Right ventricle myocardium superior (tissue), 1 donor: Measurements from ENCODE around the gene CANT1. TPM values are rescaled to one million over a fixed set of nuclear protein-coding genes. Genes with fewer than 3 reads are reported as not detected.

ENCODE experiments used
- ATAC-seq: fragments of 200-7000 bp; cut with Tn5 transposase; one replicate; pipeline ENCODE4 v1.9.1; 2020; ENCODE audit warnings: mild to moderate bottlenecking; ENCODE audit not compliant: poor library complexity
- DNase-seq: peaks from one replicate; pipeline ENCODE4 v3.0.0-alpha.2; 2020
- intact Hi-C: fragments of 100-400 bp; cut with DNase I; formaldehyde crosslinking; loops from one replicate; pipeline ENCODE4 v1.11.2; 2022
- total RNA-seq: library from RNA; stranded (reverse); fragmentation: NEBNext Ultra II Directional; extraction: Animal tissue kit (Norgen Biotek cat#: 25700); gene quantifications from one replicate; pipeline ENCODE4 v1.2.1, GENCODE V29; 2021
- donor health status: DM: no; HTN: yes; CAD: no; lungs with severe emphysema.

Gene CANT1
- total RNA-seq, 1 donor from 2014 or later, result 29.8 TPM

- peak; percentile 81 for DNase-seq
- intact Hi-C loops, result loop anchor here (5.0 kb wide), 1 partner anchor 57 kb away; no protein-coding TSS in a partner anchor
- peak; percentile 35 for ATAC-seq
Measured at GRCh38 chr17:79019632-79020584, 10.3 kb upstream of the CANT1 start.

- intact Hi-C loops, result no loop called here
- DNase-seq (no peak), ATAC-seq (no peak)
Measured at GRCh38 chr17:79019261-79019631, 9.7 kb upstream of the CANT1 start.

GRCh38 chr17:79018370-79018695, 8.8 kb upstream of the CANT1 start:
- ATAC-seq (no peak), DNase-seq (no peak)
- intact Hi-C loops, result no loop called here

GRCh38 chr17:79017546-79018369, 8.2 kb upstream of the CANT1 start:
- intact Hi-C loops, result no loop called here
- DNase-seq (no peak), ATAC-seq (no peak)

- intact Hi-C loops, result no loop called here
- no peak for ATAC-seq
Measured at GRCh38 chr17:79014158-79014758, 4.7 kb upstream of the CANT1 start.

GRCh38 chr17:79012563-79013134, 3.1 kb upstream of the CANT1 start:
- ATAC-seq, result no peak
- intact Hi-C loops, result no loop called here
- DNase-seq, result no peak

More at GRCh38 chr17:79014158-79014758, 4.7 kb upstream of the CANT1 start:
- DNase-seq, result no peak

GRCh38 chr17:79011451-79012147, 2.0 kb upstream of the CANT1 start:
- intact Hi-C loops, result no loop called here
- no peak for ATAC-seq
- no peak for DNase-seq

GRCh38 chr17:79010304-79010646, 711 bp upstream of the CANT1 start:
- peak; percentile 40 for DNase-seq
- intact Hi-C loops, result no loop called here
- ATAC-seq, result no peak

GRCh38 chr17:79008666-79009387, 737 bp downstream of the CANT1 start:
- DNase-seq (peak; percentile 33), ATAC-seq (no peak)
- intact Hi-C loops, result no loop called here

GRCh38 chr17:79007504-79008381, 1.8 kb downstream of the CANT1 start:
- intact Hi-C loops, result no loop called here
- DNase-seq, result peak; percentile 40
- no peak for ATAC-seq

- no peak for DNase-seq
- no peak for ATAC-seq
- intact Hi-C loops, result no loop called here
Measured at GRCh38 chr17:79006794-79007503, 2.6 kb downstream of the CANT1 start.

GRCh38 chr17:79006046-79006445, 3.5 kb downstream of the CANT1 start:
- DNase-seq, result peak; percentile 38
- intact Hi-C loops, result no loop called here
- no peak for ATAC-seq

- DNase-seq, result no peak
- ATAC-seq, result no peak
- intact Hi-C loops, result no loop called here
Measured at GRCh38 chr17:79005063-79005861, 4.3 kb downstream of the CANT1 start.

GRCh38 chr17:79003661-79004411, 5.7 kb downstream of the CANT1 start:
- DNase-seq (no peak), ATAC-seq (no peak)
- intact Hi-C loops, result no loop called here
